ENCODE measurements around the gene HSPB7. TPM values are rescaled to one million over a fixed set of nuclear protein-coding genes. Genes with fewer than 3 reads are reported as not detected.
"Not testable (repeated sequence)": the region's sequence is repeated elsewhere in the genome, so short reads cannot be mapped to it uniquely, and the experiment has no call there.

The HSPB7 gene
- total RNA-seq, 2 experiments from 2014 or later = not detected

DNA sequence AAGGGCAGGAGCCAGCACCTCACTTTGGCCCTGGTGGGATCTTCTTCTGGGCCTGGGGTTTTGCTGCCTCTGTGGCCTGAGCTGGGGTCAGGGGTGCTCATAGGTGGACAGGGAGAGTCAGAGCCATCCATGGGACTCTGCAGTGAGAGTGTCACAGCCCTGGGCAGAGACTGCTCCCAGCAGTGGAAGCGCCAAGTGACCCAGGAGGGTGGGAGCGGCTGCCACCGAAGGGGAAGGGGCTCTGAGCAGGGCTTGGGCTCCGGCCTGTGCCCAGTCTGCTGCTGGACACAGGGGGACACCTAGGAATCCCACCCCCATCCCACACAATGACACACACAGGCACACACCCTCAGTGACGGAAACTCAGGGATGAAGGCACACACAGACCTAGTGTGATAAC is 26.1 kb upstream of the HSPB7 start:
- no peaks in the 10 kb centered on the region for H3K4me1 Mint-ChIP-seq
- H3K4me3 Mint-ChIP-seq = no peak overlapping the region
- CTCF ChIA-PET = no interaction called here
- DNase-seq (no peak), ATAC-seq (no peak)
- no peaks in the 10 kb centered on the region for H3K36me3 Mint-ChIP-seq
- H3K27me3 Mint-ChIP-seq = peaks cover 11% of the 10 kb centered on the region
- no peaks in the 10 kb centered on the region for H3K9me3 Mint-ChIP-seq (ENCODE audit: low read depth)
- H3K27ac Mint-ChIP-seq = no peak overlapping the region

DNA sequence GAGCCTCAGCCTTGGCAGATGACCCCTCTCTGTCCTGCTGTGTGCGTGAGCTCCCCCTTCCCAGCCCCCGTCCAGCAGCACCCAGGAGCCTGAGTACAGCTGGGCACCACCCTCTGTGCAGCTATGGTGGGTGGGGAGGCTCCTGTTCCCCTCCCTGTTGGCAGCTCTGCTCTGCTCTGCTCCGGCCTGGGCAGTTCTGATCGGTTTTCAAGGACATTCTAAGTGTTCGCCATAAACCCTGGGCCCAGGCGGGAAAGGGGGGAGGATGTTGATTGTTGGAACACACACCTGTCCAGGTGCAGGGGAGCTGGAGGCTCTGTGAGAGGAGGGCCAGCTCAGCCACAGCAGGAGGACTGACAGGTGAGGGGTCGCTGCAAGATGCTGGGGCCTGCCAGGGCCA is 25.7 kb upstream of the HSPB7 start, which contains the start of gene CLCNKB:
Gene CLCNKB (plus strand): TSS at position 262 of the 400 bp plus-strand sequence. CDS start 711 bp downstream, outside the sequence.
- Mint-ChIP-seq H3K27ac (no peak within 1 kb of the TSS), H3K4me3 (no peak within 1 kb of the TSS), H3K36me3 (no peaks in the 10 kb centered on the region), H3K27me3 (peaks cover 11% of the 10 kb centered on the region), H3K4me1 (no peaks in the 10 kb centered on the region), H3K9me3 (ENCODE audit: low read depth) (no peaks in the 10 kb centered on the region)
- DNase-seq (no peak), ATAC-seq (no peak)
- CTCF ChIA-PET = no interaction called here

GRCh38 chr1:16042654-16043053 is 24.8 kb upstream of the HSPB7 start:
- H3K27me3 Mint-ChIP-seq; H3K36me3 Mint-ChIP-seq; DNase-seq; ATAC-seq; H3K27ac Mint-ChIP-seq; CTCF ChIA-PET; H3K9me3 Mint-ChIP-seq (ENCODE audit: low read depth); H3K4me3 Mint-ChIP-seq; H3K4me1 Mint-ChIP-seq: not testable (repeated sequence)

DNA sequence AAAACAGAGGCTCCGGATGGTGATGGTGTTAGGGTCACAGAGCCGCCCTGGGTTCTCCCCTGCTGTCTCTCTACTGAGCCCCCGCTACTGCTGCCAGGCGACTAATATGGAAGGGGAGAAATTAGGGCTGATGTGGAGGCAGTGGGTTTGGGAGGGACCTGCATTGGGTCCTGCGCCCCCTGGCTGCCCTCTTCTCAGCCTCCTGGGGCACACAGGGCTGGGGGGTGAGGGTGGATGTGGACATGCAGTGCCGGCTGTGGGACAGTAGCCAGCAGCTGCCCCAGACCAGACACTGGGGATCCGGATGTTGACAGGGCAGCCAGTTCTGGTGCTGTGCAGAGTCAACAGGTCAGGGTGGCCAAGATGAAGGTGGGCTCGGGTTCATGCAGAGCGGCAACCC is 24.3 kb upstream of the HSPB7 start:
- Mint-ChIP-seq H3K4me3 (no peak overlapping the region), H3K27me3 (peaks cover 10% of the 10 kb centered on the region), H3K4me1 (no peaks in the 10 kb centered on the region), H3K27ac (no peak overlapping the region), H3K9me3 (ENCODE audit: low read depth) (no peaks in the 10 kb centered on the region), H3K36me3 (no peaks in the 10 kb centered on the region)
- ATAC-seq (no peak), DNase-seq (no peak)
- CTCF ChIA-PET = no interaction called here

DNA sequence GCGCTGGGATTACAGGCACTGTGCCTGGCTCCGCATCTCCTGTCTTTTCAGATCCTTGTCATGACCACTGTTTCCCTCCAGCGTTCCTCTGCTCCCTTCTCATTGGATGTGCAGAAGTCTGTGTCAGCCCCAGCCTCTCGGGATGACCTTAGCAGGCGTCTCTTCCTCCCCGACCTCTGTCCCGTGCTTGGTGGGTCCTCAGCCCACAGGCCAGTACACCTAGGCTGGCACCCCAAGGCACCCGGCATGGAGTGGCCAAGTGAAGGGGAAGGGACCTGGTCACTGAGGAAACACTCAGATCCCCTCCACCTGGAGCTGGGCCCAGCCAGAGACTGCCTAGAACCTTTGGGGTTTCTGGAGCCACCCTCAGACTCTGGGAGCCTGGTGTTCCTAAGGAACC is 23.4 kb upstream of the HSPB7 start:
- no peaks in the 10 kb centered on the region for H3K36me3 Mint-ChIP-seq
- DNase-seq (no peak), ATAC-seq (no peak)
- H3K27me3 Mint-ChIP-seq = peaks cover 9% of the 10 kb centered on the region
- no peak overlapping the region for H3K27ac Mint-ChIP-seq
- no peak overlapping the region for H3K4me3 Mint-ChIP-seq
- H3K9me3 Mint-ChIP-seq (ENCODE audit: low read depth) = no peaks in the 10 kb centered on the region
- CTCF ChIA-PET = no interaction called here
- H3K4me1 Mint-ChIP-seq = no peaks in the 10 kb centered on the region

DNA sequence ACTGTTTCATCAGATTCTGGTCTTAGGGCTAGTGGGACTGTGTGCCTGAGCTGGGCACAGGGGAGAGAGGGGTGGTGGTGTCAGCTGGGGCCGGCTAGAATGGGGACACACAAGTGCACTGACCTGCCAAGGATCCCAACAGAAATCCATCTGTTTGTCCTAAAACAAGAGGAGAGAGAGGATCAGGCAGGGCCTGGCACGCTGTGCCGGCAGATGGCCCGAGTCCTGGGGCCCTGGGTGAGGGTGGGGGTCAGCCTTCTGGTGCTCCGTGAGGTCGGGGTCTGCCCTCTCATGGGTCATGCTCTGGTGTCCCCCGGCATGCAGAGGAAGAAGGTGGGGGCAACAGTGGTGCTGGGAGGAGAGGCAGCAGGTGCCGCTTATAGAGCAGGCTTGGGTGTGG is 22.0 kb upstream of the HSPB7 start:
- ATAC-seq; H3K27me3 Mint-ChIP-seq; H3K27ac Mint-ChIP-seq; H3K9me3 Mint-ChIP-seq (ENCODE audit: low read depth); H3K4me3 Mint-ChIP-seq; DNase-seq; H3K36me3 Mint-ChIP-seq; H3K4me1 Mint-ChIP-seq: not testable (repeated sequence)
- CTCF ChIA-PET = interaction anchor here (0.9 to 1.1 kb wide), 2 partner anchors 13 to 16 kb away, joined by 3 to 4 read pairs; no protein-coding TSS in a partner anchor

DNA sequence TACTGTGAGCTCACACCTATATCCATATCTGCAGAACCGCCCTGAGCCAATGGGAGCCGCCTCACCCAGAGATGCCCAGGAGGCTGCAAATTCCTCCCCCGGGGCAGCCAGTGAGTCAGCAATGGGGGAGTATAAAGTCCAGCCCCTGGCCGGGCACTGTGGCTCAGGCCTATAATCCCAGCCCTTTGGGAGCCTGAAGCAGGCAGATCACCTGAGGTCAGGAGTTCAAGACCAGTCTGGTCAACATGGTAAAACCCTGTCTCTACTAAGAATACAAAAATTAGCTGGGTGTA is 20.7 kb upstream of the HSPB7 start:
- no peak overlapping the region for H3K27ac Mint-ChIP-seq
- H3K27me3 Mint-ChIP-seq = peaks cover 9% of the 10 kb centered on the region
- CTCF ChIA-PET = interaction anchor here (0.7 to 1.8 kb wide), 2 partner anchors 18 to 29 kb away, joined by 3 to 4 read pairs; no protein-coding TSS in a partner anchor
- no peak for ATAC-seq
- no peaks in the 10 kb centered on the region for H3K4me1 Mint-ChIP-seq
- H3K9me3 Mint-ChIP-seq (ENCODE audit: low read depth) = no peaks in the 10 kb centered on the region
- no peak overlapping the region for H3K4me3 Mint-ChIP-seq
- H3K36me3 Mint-ChIP-seq = no peaks in the 10 kb centered on the region
- no peak for DNase-seq

- DNase-seq; H3K4me3 Mint-ChIP-seq; H3K4me1 Mint-ChIP-seq; H3K9me3 Mint-ChIP-seq (ENCODE audit: low read depth); H3K27ac Mint-ChIP-seq; H3K36me3 Mint-ChIP-seq; CTCF ChIA-PET; H3K27me3 Mint-ChIP-seq; ATAC-seq: not testable (repeated sequence)
Observed at GRCh38 chr1:16036461-16036860, 18.6 kb upstream of the HSPB7 start.

DNA sequence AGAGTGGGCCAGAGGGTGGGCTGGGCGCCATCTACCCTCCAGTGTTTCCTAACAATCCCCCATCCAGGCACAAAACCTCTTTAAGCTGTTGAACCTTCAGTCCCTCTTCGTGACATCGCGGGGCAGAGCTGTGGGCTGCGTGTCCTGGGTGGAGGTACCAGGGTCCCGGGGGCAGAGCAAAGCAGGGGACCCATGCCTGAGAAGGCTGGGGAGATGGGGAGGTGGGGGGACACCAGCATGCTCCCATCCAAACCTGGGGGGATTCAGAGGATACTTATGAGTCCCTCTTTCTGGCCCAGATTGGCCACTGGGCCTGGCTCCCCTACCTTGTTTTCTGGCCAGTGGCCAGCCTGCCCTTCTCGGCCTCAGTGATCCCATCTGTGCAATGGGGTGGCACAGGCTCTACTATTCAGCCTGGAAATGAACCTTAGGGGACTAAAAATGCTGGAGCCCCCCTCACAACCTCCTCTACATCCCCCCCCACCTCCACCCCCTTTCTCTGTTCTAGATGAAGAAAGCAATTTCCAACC is 15.3 kb upstream of the HSPB7 start:
- peaks cover 15% of the 10 kb centered on the region for H3K27me3 Mint-ChIP-seq
- DNase-seq; H3K9me3 Mint-ChIP-seq (ENCODE audit: low read depth); H3K27ac Mint-ChIP-seq; ATAC-seq; H3K36me3 Mint-ChIP-seq; H3K4me3 Mint-ChIP-seq; H3K4me1 Mint-ChIP-seq: not testable (repeated sequence)
- CTCF ChIA-PET = interaction anchor here (0.7 to 1.5 kb wide), 3 partner anchors 25 to 241 kb away, joined by 3 to 4 read pairs (median 4); no protein-coding TSS in a partner anchor

GRCh38 chr1:16032388-16033102 is 14.7 kb upstream of the HSPB7 start:
- peak; percentile 83 for ATAC-seq
- CTCF ChIA-PET = interaction anchor here (0.7 to 1.5 kb wide), 3 partner anchors 24 to 241 kb away, joined by 3 to 4 read pairs (median 4); no protein-coding TSS in a partner anchor
- Mint-ChIP-seq H3K27ac (no peak overlapping the region), H3K9me3 (ENCODE audit: low read depth) (no peaks in the 10 kb centered on the region), H3K4me1 (no peaks in the 10 kb centered on the region), H3K36me3 (no peaks in the 10 kb centered on the region), H3K27me3 (peaks cover 16% of the 10 kb centered on the region), H3K4me3 (no peak overlapping the region)
- DNase-seq = peak; percentile 76

DNA sequence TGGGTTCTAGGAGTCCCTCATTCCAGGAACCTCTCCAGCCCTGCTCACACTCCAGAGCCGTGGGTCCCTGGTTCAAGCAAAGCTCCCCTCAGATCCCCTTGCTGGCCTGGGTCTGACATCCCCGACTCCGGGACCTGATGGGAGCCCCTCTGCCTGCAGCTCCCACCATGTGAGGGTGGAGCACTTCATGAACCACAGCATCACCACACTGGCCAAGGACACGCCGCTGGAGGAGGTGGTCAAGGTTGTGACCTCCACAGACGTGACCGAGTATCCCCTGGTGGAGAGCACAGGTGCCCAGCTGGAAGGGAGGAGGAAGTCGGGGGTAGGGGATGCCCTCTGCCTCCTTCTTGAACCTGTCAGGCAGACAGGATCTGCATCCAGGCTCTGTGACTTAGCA is 13.7 kb upstream of the HSPB7 start:
- Mint-ChIP-seq H3K9me3 (ENCODE audit: low read depth) (no peaks in the 10 kb centered on the region), H3K4me3 (no peak overlapping the region), H3K36me3 (no peaks in the 10 kb centered on the region), H3K27me3 (peaks cover 11% of the 10 kb centered on the region), H3K27ac (no peak overlapping the region), H3K4me1 (no peaks in the 10 kb centered on the region)
- DNase-seq = no peak
- no peak for ATAC-seq
- CTCF ChIA-PET = interaction anchor here (1.3 kb wide), 1 partner anchor 13 kb away, joined by 3 read pairs; the partner anchor contains the start of gene HSPB7

DNA sequence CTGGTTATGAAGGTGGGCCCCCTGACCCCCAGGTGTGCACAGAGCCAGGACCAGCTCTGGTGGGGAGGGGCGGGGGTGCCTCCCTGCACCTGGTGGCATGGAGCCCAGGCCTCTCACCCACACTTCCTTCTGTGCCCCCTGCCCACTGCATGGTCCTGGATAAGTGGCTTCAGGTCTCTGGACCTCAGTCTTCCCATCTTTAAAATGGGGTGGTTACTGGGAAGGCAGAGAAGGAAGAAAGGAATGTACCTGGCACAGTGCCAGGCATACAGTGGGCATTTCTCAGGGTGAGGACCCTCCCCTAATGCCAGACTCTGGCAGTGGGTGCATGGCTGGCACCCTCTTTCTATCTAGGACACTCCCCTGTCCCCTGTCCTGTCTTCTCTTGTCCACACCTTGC is 11.4 kb upstream of the HSPB7 start:
- Mint-ChIP-seq H3K4me3 (no peak overlapping the region), H3K27me3 (peaks cover 11% of the 10 kb centered on the region), H3K9me3 (ENCODE audit: low read depth) (no peaks in the 10 kb centered on the region), H3K27ac (no peak overlapping the region), H3K4me1 (no peaks in the 10 kb centered on the region), H3K36me3 (no peaks in the 10 kb centered on the region)
- ATAC-seq = no peak
- DNase-seq = no peak
- CTCF ChIA-PET = interaction anchor here (0.8 kb wide), 1 partner anchor 21 kb away, joined by 3 read pairs; no protein-coding TSS in a partner anchor

DNA sequence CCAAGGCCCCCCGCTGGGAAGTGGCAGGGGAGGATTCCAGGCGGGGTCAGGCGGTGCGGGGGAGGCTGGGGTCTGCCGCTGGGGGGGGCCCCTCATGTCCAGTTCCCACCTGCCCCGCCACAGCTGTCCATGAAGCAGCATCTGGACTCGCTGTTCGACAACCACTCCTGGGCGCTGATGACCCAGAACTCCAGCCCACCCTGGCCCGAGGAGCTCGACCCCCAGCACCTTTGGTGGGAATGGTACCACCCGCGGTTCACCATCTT is 11.1 kb upstream of the HSPB7 start:
- not testable (repeated sequence) for H3K36me3 Mint-ChIP-seq

GRCh38 chr1:16028237-16029002 is 10.6 kb upstream of the HSPB7 start:
- Mint-ChIP-seq H3K9me3 (ENCODE audit: low read depth) (no peaks in the 10 kb centered on the region), H3K4me1 (no peaks in the 10 kb centered on the region), H3K4me3 (no peak overlapping the region), H3K36me3 (no peaks in the 10 kb centered on the region), H3K27me3 (peaks cover 11% of the 10 kb centered on the region), H3K27ac (no peak overlapping the region)
- no peak for ATAC-seq
- CTCF ChIA-PET = interaction anchor here (0.8 kb wide), 1 partner anchor 20 kb away, joined by 3 read pairs; no protein-coding TSS in a partner anchor
- no peak for DNase-seq

More for the DNA sequence above, 11.1 kb upstream of the HSPB7 start:
- DNase-seq; ATAC-seq; H3K4me3 Mint-ChIP-seq; H3K27ac Mint-ChIP-seq; H3K9me3 Mint-ChIP-seq (ENCODE audit: low read depth); H3K4me1 Mint-ChIP-seq: not testable (repeated sequence)
- H3K27me3 Mint-ChIP-seq = peaks cover 11% of the 10 kb centered on the region
- CTCF ChIA-PET = interaction anchor here (0.8 kb wide), 1 partner anchor 20 kb away, joined by 3 read pairs; no protein-coding TSS in a partner anchor
